Keratinocyte (primary cell): ENCODE data around the gene CIDEB.

Source experiments
- CTCF ChIP-seq, 3 experiments: IDR thresholded peaks in 1 of 3; conservative IDR thresholded peaks in 1 of 3; optimal IDR thresholded peaks in 1 of 3; 2 replicates in 2 of 3; 3 replicates in 1 of 3; pipeline versions ENCODE3 to v1.5.1; 2011; ENCODE audit warnings: low read length in 3 of 3, mild to moderate bottlenecking in 3 of 3, moderate library complexity in 2 of 3, control low read depth in 1 of 3, inconsistent platforms in 1 of 3; ENCODE audit not compliant: insufficient read depth in 2 of 3; ENCODE audit errors: extremely low read depth in 1 of 3
- EZH2 ChIP-seq: IDR thresholded peaks from one replicate; pipeline ENCODE4 v1.6.1; 2012; ENCODE audit warnings: inconsistent platforms, mild to moderate bottlenecking, low read length, moderate library complexity

GRCh38 chr14:24331731-24332267 is 24.0 kb upstream of the CIDEB start:
- TF ChIP-seq CTCF (optimal IDR thresholded peaks at IDR 0.05 in 1 of 3, IDR thresholded peaks at IDR 0.05 in 1 of 3, conservative IDR thresholded peaks at IDR 0.05 in 1 of 3; ENCODE audit: extremely low read depth in 1 of 3, insufficient read depth in 2 of 3, low read length in 3 of 3) = peak in 1 of 3 experiments; percentile 8
- TF ChIP-seq EZH2 = no peak
